Colon (tissue), 2 donors: ENCODE measurements around the gene PSMD10.

ENCODE experiments used
- FAIRE-seq: peaks from 2 replicates; lab custom pipeline; 2012; peaks lifted over from hg19 to GRCh38; lab: Jason Lieb, UNC
- donor health status: control.
- donor health status: control.

PSMD10 gene, protein sequence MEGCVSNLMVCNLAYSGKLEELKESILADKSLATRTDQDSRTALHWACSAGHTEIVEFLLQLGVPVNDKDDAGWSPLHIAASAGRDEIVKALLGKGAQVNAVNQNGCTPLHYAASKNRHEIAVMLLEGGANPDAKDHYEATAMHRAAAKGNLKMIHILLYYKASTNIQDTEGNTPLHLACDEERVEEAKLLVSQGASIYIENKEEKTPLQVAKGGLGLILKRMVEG

DNA sequence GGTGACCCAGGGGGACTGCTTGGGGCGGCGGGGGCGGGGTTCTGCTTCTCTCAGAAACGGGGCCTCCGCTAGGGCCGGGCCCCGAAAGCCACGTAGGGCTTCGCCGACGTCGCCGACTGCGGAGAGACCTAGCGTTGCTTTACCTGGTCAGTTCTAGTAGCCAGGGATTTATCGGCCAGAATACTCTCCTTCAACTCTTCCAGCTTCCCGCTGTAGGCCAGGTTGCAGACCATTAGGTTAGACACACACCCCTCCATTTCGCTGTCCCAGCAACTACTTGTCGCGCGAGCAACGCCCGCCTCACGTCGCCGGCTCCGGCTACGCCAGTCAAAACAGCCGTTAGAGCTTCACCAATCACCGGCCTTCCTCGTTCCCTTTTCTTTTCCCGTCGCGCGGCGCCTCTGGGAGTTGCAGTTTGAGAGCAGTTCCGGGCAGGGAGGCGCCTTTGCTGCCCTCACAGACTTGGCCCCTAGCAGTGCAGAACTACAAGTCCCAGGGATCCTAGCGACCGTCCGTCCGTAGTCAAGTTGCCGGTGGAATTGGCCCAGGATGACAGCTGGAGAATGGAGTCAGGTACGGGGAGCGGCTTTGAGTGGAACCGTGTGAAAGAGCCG, at the start of gene PSMD10, which contains the start of gene ATG4A:
Gene PSMD10, minus strand, starts transcription at position 279 of the 614 bp plus-strand sequence. Its CDS starts 22 bp downstream, at position 257.
Gene ATG4A, plus strand, starts transcription at position 515 of the 614 bp plus-strand sequence. Its CDS starts 49 bp downstream, at position 564.
- peak; percentile 97 for FAIRE-seq

DNA sequence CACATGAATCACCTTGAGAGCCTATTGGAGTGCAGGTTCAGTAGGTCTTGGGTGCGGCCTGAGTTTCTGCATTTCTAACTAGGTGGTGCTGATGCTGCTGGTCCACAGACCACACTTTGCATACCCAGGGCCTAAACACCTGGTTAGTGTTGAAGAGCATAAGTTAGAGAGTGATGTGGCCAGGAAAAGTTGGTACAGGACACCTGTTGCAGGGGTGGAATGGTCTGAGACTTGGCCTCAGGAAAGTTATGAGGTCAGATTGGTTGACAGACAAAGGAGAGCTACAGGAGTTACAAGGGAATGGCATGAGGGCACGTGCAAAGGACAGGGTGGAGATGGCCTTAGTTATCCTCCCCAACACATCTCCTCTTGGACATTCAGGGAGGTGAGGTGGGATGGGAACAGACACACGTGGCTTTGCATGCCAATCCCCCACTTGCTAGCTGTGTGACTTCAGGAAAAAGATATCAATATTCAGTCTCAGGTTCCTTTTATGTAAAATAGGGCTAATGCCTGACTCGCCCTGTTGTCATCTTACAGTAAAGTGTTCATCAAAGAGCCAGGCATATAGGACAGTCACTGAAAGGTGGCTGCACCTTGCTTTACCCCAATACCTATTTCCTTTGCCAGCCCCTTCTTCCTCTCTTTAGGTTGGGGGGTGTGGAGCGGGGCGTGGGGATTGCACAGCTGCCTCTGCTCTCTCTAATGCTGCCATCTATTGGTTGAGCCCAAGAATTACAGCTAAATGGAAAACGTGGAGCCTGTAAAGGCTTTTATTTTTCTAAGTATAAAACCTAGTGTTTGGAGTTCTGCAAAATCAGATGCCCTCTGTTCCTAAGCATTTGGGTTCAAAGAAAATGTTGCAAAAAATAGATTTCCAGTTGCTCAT, 47.7 kb upstream of the PSMD10 start:
- no peak for FAIRE-seq

DNA sequence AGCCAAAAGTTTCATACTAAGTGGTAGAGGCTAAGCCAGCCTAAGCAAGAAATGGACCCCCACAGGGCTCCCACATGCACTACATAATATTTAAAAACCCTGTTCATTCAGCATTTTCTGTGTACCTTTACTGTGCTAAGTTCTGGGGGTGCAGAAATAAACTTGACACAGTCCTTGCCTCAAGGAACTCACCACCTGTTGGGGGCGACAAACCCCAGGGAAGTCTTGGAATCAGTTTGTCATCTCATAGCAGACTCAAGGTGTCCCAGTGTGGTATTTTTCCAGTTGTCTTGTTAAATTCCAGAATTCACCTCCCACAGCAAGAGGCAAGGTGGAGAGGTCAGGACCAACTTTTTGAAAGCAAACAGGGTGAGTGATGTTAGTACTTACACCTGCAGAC, 43.4 kb upstream of the PSMD10 start:
- no peak for FAIRE-seq

DNA sequence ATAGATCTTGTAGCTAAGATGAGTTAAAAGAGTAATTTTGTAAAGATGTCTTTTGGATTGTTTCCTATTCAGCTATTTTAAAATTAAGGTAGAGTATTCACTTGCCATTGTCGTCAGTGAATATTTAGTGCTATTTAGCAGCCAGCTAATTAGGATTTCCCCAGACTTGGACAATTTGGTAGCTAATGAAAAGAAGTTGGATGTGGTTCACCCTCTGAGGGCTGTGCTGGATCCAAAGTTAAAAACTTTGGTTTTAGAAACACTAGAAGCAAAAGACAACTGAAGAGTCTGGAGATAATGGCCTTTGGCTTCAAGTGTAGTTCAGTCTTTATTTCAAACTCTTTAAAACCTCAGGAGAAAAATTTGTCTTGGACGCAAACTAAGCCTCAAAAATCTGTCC, 41.5 kb upstream of the PSMD10 start:
- no peak for FAIRE-seq

DNA sequence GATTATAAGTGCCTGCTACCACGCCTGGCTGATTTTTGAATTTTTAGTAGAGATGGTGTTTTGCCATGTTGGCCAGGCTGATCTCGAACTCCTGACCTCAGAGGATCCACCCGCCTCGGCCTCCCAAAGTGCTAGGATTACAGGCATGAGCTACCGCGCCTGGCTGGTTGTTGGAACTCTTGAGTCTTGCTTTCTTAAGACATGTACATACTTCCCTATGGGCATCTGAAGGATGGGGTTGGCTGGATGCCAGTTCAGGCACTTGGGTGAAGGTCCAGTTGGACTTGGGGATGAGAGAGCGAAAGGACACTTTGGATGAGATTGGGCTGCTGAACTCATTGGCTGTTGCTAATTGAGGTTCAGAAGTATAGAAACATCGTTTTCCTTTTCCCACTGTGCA, 40.7 kb upstream of the PSMD10 start:
- no peak for FAIRE-seq

DNA sequence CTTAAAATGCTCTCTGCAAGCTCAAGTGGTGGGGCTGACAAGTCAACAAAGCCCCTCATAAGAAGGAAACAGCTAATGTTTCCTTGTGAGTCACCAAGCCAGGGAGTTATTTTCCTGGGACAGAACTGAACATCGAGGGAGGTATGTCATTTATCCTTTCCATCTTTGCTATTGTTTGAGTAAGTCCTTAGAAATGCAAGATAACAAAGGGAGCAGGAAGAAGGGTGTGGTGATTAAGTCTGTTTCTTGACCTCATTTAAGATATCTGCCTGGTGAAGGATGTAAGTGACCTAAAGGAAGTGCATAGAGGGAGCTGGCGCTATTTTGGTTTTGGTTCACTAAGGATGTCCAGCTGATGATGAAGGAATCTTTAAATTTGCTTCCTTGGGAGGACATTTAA, 40.1 kb upstream of the PSMD10 start:
- no peak for FAIRE-seq

DNA sequence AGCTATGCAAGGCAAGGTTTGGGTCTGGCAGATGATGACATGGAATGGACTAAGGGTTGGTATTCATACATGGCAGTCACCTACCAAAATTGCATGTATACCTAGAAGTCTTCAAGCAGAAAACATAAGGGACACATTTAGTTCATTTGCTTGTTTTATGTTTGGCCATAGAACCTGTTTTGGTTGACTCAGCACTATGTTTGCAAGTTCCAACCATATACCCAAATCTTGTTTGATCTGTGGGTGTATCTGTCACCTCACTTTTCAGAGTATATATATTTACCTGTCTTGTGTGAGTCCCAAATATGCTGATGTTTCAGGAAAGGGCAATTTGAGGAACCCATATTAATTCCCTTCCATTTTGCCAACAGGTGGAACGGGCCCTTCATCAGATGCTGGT, 39.5 kb upstream of the PSMD10 start:
- no peak for FAIRE-seq

DNA sequence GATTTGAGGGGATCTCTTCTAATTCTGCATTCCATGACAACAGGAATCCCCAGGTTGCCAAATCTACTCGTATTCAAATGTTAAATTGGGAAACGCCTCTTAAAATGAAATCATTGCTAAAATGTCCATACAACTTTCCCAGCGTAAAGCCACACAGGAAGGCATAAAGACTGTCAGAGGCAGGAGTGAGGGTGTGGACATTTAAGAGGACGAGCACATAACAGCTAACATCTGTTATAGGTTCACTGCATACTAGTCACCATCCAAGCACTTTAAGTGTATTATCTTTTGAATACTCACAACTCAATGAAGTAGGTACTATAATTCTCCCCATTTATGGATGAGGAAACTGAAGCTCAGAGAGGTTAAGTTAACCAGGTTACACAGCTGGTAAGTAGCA, 35.8 kb upstream of the PSMD10 start:
- FAIRE-seq: no peak

DNA sequence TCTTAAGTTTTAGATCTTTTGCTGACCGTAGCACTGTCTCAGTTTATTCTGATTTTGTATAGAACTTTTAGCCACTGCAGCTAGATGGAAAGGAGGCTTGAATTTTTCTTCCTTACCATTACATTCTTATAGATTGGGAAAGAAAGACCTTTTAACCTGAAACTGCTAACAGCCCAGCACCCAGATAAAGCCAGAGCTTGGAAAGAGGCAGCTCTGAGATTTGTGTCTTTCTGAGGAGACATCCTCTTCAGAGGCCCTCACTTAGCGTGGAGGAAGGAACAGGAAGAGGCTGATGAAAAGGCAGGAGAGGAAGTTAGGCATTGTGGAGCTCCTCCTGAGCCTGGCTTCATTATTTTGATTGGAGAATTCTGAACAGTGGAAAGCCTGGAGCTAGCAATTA, 35.3 kb upstream of the PSMD10 start:
- FAIRE-seq: no peak

DNA sequence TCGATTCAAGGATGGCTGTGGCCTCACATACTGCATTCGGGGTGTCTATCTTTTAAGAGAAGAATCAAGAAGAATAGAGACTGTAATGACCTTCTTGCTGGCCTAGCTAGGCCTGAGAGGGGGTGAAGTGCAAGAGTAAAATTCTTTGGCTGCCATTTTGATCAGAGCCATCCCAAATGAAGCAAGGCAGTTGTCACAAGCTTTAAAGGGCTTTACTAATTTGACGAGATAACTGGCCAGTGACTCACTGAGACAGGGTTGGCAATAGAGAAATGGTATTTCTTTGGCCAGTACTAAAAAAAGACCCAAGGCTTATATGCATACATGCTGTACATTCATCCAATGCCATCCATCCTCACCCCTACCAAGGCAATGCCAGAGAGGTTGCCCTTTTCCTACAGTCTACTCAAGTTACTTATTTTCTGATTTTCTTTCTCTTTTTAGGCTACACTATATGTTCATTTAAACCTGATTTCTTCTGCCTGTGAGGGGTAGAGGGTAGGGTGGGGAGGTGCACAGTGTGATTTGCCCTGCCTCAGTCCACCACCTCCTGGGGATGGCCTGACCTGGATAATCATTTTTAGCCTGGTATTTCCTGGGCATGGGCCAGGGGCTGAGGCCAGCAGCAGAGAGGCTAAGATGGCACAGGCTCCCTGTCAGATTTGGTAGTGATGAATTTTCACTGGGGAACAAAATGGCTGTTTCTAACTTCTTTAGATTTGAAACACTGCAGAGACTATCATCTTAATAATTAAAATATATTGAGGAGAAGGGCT, 32.4 kb upstream of the PSMD10 start:
- no peak for FAIRE-seq

DNA sequence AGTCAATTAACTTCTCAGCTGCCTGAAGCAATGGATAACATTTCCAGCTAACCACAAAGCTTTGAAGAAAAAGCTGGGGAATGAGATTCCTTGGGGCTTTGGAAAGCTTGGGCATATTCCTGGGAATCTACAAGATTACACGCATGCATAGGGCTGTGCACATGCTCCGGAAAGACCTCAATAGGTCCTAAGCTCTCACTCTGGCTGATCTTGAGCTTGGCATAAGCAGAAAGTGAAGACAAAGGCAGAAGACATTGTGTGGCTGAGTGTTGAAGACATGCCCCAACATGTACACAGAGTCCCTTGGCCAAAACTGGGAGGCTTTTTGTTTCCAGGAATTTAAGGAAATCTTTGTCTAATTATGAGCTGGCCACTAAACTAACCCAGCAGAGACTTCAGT, 31.4 kb upstream of the PSMD10 start:
- no peak for FAIRE-seq

DNA sequence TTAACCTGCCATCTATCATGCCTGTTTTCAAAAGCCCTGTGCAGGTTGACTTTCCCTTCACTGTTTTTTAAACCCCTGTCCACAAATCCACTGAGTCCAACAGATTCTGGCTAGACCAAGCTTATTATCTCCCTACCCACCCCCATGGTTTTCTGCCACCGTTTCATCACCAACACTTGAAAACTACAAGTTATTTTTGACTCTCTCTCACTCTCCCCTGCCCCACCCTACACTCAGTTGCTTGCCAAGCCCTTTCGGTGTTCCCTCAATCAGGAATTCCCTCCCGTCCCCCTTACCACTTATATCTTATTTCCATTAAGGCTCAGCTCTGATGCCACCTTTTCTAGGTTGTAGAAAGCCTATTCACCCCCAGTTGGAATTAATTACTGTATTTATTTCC, 29.9 kb upstream of the PSMD10 start:
- no peak for FAIRE-seq

DNA sequence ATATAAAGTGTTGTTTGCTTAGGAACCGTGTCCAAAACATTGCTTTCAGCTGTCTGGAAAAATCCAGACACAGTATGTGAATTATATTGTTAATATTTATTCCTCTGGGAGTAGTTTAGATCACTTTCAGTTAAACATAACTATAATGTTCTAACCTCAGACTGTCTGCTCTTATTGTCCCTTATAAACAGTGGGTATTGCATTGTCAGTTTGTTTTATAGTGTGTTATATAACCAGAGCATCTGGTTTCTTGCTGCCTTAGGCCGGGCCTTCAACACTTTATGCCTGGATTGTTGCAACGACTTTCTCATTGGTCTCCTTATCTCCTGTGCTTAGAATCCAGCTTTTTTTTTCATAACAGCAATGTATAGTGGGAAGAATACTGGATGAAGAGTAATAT, 26.6 kb upstream of the PSMD10 start:
- peak; percentile 51 for FAIRE-seq

DNA sequence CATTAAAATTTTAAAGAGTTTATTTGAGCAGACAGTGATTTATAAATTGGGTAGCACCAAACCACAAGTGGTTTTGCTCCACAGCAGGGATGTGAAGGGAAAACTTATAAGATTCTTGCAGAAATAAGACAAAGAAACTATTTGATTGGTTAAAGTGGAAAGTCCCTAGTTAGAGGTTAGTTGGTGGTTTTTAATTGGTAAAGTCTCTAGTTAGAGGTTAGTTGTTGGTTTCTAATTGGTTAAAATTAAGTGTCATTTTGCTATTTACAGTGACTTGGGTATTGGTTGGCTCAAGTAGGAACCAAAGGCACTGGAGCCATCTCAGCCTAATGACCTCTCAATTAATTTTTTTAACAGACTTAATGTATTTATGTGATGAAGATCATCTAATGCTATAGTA, 23.2 kb upstream of the PSMD10 start:
- no peak for FAIRE-seq

DNA sequence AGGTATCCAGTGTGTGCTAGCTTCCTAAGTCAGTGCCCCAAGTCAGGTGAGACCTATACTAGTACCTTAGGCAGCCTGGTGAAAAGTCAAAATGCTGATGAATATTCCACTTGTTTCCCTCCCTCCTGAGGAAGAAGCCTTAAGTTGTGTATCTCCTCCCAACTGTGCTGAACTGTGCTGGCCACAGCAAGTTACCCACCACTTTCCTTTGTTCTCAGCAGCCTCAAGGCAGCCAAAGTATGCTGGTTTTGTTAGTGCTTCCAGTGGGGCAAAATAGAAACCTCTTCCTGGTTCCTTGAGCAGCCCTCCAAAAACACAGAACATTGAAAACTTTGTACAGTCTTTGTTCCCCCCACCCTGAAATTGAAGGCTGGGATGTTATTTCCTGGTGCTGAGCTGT, 14.1 kb upstream of the PSMD10 start:
- FAIRE-seq: no peak

DNA sequence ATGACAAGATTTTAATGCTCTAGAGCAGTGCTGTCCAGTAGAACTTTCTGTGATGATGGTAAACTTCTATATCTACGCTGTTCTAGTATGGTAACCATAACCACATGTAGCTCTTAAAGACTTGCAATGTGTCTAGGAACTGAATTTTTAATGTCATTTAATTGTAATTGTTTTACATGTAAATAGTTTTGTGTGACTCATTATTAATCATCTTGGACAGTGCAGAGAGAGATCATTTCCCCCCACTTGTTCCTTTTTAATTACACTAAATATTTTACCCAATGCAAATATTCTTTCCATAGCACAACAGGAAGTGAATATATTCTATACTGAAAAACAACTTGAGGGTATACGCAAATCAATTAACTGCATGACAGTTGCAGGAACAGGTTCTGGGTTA, 6.0 kb upstream of the PSMD10 start:
- FAIRE-seq: no peak

DNA sequence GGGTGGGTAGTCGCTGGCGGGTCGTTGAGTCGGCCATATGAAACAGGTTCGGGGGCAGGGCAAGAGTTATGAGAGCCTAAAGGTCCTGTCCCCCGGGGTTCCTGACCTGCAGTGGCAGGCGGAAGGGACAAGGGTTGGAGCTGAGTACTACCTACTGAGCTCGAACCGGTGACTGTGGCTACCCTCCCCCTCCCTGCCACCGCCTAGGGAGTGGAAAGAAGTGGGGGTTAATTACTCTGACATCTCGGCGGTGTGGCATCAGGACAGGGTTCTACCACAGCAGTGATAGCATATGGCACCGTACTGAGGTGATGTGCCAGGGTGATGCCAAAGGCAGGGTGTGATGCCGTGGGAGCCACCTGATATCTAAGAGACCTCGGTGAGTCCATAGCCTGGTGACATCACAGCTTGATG, 543 bp upstream of the PSMD10 start:
- no peak for FAIRE-seq

DNA sequence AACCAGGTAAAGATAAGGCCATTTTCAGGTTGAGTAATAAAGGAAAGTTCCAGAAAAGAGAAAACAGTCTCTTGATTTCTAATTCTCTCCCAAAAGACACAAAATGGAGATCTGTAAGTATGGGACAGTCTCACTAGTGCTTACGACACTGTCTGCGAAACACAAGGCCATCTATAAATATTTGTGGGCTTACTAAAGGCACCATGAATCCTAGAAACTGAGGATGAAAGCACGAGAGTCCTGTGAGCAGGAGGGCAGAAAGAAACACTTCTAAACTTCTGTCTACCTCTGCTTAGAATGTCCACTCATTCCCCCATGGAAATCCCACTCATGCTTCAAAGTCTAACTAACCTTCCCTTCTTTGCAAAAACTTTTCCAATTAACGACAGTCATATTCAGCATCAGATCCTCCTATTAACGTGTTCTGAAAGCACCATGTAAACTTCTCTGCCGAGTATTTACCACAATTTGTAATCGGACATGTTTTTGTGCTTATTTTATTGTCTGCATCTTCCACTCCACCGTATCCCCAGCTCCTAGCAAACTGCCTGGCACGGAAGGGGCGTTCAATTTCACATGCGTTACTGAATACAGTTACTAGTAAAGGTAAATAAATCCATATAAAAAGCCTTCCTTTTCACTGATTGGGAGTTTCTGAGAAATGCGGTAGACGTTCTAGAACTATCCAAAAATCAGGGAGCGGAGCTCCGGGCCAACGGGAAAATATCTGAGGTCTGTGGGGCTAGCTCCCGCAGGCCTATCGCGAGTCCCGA, 665 bp downstream of the PSMD10 start:
- peak; percentile 18 for FAIRE-seq

DNA sequence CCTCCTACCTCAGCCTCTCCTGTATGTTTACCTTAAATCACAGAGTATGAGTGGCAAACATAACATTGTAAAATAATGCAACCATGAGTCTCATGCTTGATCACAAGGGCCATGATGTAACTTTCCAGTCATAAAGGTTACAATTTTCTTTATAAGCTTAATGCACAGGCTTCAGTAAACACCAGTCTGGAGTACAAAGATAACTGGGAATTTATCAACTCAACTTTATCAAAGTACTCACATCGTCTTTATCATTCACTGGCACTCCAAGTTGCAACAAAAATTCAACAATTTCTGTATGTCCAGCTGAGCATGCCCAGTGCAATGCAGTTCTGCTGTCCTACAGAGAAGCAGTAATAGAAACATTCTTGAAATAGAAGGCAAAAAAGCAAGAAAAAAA, 2.8 kb downstream of the PSMD10 start:
- FAIRE-seq: peak; percentile 5

DNA sequence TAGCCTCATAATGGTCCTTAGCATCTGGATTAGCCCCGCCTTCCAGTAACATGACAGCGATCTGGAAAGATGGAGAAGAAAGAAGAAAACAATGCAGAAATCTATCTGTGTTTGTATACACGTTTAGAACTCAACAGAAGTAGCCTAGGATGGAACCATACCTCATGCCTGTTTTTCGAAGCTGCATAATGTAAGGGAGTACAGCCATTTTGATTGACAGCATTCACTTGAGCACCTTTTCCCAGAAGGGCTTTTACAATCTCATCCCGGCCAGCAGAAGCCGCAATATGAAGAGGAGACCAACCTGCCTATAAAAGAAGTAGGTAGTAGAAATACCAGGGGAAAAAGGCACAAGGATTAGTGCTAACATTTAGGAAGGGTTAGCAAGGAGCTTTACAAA, 3.5 kb downstream of the PSMD10 start:
- FAIRE-seq: no peak

DNA sequence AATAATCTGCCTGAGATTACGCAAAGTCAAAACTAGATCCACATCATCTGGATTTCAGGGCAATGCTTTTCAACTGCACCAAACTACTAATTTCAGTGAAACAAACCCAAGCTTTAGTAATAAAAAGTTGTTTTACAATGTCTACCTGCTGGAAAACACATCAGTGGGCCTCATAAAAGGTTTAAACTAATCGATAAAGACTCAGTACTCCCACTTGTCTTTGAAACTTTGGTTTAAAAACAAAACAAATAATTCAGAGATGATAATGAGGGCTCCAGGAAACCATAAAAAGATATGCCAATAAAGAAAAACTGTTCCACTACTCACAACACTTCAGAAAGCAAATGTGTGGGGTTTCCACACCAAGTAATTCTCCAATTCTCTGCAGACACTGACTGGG, 10.2 kb downstream of the PSMD10 start:
- no peak for FAIRE-seq

DNA sequence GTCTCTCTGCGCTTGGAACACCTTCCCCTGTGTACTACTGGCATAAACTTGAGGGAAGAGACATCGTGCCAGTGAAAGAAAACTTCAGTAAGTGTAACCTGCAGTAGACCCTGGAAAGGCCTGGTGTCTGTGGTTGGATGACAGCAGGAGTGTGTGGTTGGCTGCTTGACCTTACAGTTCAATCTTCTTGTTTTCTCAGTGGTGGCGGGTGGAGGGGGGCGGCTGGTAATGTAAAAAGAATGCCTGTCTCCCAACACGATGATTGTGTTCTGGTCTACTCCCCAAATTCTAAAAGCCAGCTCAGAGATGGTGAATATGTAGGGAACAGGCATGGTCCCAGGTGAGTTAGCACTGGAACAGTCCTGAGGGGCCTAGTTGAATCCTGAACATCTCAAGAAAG, 18.6 kb downstream of the PSMD10 start:
- FAIRE-seq: no peak
